HL-60 (cell line): ENCODE data around the gene LDAH.

Experiments
- DNase-seq, 2 experiments: peaks; one replicate each; pipeline ENCODE4 v3.0.0-alpha.2; 2010 to 2020; ENCODE audit warnings: low read depth in 1 of 2, low spot score in 1 of 2
- H3K27ac ChIP-seq: fragments of 250-450 bp; sonication (Bioruptor Pico); replicated peaks from 2 replicates; pipeline ENCODE4 v1.5.1; 2020; ENCODE audit warnings: mild to moderate bottlenecking, moderate library complexity
- H3K27me3 ChIP-seq: fragments of 250-450 bp; sonication (Bioruptor Pico); 2 replicates; pipeline ENCODE4 v1.5.1; 2021; ENCODE audit warnings: mild to moderate bottlenecking, moderate library complexity; ENCODE audit not compliant: insufficient read depth, poor library complexity, severe bottlenecking
- H3K4me3 ChIP-seq: replicated peaks from 2 replicates; pipeline ENCODE4 v1.5.1; 2011; ENCODE audit warnings: mild to moderate bottlenecking, control low read depth, low read length; ENCODE audit not compliant: insufficient read depth
- CTCF ChIP-seq: IDR thresholded peaks from one replicate; pipeline ENCODE4 v1.5.1; 2011; ENCODE audit warnings: low read length, control low read depth, inconsistent platforms; ENCODE audit not compliant: insufficient read depth
- GABPA ChIP-seq: IDR thresholded peaks from 2 replicates; pipeline ENCODE4 v1.6.1; 2012; ENCODE audit warnings: low read depth
- POLR2AphosphoS5 ChIP-seq: IDR thresholded peaks from 2 replicates; pipeline ENCODE4 v1.6.1; 2012; ENCODE audit warnings: low read depth
- SPI1 ChIP-seq: IDR thresholded peaks from 2 replicates; pipeline ENCODE4 v1.6.1; 2012; ENCODE audit warnings: low read depth, mild to moderate bottlenecking, borderline replicate concordance
- TF ChIP-seq, protein P1 (sequence below): IDR thresholded peaks from 2 replicates; pipeline ENCODE4 v1.6.1; 2012; ENCODE audit warnings: low read depth; ENCODE audit not compliant: insufficient replicate concordance

LDAH gene

GRCh38 chr2:20651731-20652099 lies 171.2 kb downstream of the LDAH start:
- Histone ChIP-seq H3K27me3 (no peaks in the 10 kb centered on the region), H3K4me3 (peak overlapping the region; percentile 93; the same call in 1 of the 2 replicates), H3K27ac (peak overlapping the region; percentile 72)
- DNase-seq = no peak
- no peak for TF ChIP-seq SPI1
- TF ChIP-seq GABPA = no peak
- TF ChIP-seq, protein P1, sequence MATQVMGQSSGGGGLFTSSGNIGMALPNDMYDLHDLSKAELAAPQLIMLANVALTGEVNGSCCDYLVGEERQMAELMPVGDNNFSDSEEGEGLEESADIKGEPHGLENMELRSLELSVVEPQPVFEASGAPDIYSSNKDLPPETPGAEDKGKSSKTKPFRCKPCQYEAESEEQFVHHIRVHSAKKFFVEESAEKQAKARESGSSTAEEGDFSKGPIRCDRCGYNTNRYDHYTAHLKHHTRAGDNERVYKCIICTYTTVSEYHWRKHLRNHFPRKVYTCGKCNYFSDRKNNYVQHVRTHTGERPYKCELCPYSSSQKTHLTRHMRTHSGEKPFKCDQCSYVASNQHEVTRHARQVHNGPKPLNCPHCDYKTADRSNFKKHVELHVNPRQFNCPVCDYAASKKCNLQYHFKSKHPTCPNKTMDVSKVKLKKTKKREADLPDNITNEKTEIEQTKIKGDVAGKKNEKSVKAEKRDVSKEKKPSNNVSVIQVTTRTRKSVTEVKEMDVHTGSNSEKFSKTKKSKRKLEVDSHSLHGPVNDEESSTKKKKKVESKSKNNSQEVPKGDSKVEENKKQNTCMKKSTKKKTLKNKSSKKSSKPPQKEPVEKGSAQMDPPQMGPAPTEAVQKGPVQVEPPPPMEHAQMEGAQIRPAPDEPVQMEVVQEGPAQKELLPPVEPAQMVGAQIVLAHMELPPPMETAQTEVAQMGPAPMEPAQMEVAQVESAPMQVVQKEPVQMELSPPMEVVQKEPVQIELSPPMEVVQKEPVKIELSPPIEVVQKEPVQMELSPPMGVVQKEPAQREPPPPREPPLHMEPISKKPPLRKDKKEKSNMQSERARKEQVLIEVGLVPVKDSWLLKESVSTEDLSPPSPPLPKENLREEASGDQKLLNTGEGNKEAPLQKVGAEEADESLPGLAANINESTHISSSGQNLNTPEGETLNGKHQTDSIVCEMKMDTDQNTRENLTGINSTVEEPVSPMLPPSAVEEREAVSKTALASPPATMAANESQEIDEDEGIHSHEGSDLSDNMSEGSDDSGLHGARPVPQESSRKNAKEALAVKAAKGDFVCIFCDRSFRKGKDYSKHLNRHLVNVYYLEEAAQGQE = no peak
- TF ChIP-seq POLR2AphosphoS5 = no peak
- no peak for TF ChIP-seq CTCF

DNA sequence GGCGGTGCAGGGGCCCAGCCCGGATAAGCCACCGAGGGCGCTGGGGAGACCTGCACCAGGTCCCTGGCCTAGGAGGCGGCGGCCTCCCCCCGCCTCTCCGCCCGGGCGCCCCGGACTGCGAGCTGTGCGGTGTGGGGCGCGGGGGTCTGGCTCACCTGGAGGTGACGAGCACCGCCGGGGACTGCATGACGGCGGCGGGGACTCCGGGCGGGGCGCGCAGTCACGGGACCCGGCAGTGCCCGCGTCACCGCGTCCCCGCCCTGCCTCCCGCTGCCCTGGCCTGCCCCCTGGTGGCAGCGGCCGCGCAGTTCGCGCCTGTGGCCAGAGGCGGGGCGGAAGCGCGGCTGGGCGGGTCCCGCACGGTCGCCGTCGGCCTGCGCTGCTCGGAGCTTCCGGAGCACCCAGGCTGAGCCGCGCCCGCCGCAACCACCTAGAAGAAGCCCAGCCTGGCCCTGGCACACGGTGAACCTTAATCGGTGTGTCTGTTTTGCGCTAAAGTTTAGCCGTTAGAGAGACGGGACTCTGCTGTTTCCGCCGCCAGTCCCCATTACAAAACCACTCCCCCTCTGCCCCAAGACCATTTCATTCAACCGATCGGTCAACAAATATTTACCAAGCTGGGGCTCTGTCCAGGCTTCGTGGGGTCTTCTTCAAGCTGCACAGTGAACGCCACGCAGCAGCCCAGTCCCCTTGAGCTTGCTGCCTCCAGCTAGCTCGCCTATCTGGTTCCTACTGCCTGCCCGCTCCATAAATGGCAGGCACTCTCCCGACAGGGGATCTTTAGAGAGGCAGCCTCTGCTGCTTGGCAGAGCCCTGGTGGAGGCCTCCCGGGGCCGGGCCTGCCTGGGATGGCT lies 171.8 kb downstream of the LDAH start, which contains the start of gene HS1BP3:
Gene HS1BP3, minus strand, starts transcription at position 222 of the 854 bp plus-strand sequence. Its CDS starts 35 bp downstream, at position 187.
- Histone ChIP-seq H3K27ac (peak within 1 kb of the TSS; percentile 81), H3K4me3 (peak within 1 kb of the TSS; percentile 93), H3K27me3 (no peaks in the 10 kb centered on the region)
- peak; percentile 69 to 78 for DNase-seq
- TF ChIP-seq, protein P1 = no peak
- TF ChIP-seq POLR2AphosphoS5 (peak; percentile 77), CTCF (peak; percentile 31), GABPA (0 out of 2 replicates have a peak, but pooled peaks have one; percentile 16), SPI1 (no peak; the same call in 1 of the 2 replicates)

- TF ChIP-seq, protein P1 = no peak
- TF ChIP-seq POLR2AphosphoS5 (no peak), SPI1 (no peak), CTCF (no peak), GABPA (no peak)
- Histone ChIP-seq H3K27ac (peak overlapping the region; percentile 81), H3K4me3 (peak overlapping the region; percentile 93), H3K27me3 (no peaks in the 10 kb centered on the region)
- DNase-seq = peak; percentile 35 to 38
Measured at GRCh38 chr2:20650393-20650876, 172.5 kb downstream of the LDAH start.
